ENCODE results near the gene SIAH2. TPM values are rescaled to one million over a fixed set of nuclear protein-coding genes. Genes with fewer than 3 reads are reported as not detected.

SIAH2 gene
- total RNA-seq, 1 donor from 2014 or later, result 18.2 TPM

GRCh38 chr3:150790629-150791028 is 27.7 kb upstream of the SIAH2 start:
- no peak for DNase-seq (ENCODE audit: extremely low spot score, unreplicated experiment)
- TF ChIP-seq CTCF (conservative IDR thresholded peaks at IDR 0.05), result no peak
- H3K4me3 Mint-ChIP-seq, result no peak overlapping the region
- peaks cover 5% of the 10 kb centered on the region for H3K4me1 Mint-ChIP-seq (ENCODE audit: unreplicated experiment)
- H3K9me3 Mint-ChIP-seq, result no peaks in the 10 kb centered on the region
- no peak overlapping the region for H3K27ac Mint-ChIP-seq
- H3K36me3 Mint-ChIP-seq, result no peaks in the 10 kb centered on the region
- peaks cover 26% of the 10 kb centered on the region for H3K27me3 Mint-ChIP-seq

GRCh38 chr3:150789451-150789850 is 26.5 kb upstream of the SIAH2 start:
- no peak for DNase-seq (ENCODE audit: extremely low spot score, unreplicated experiment)

GRCh38 chr3:150787741-150788370 is 24.9 kb upstream of the SIAH2 start:
- DNase-seq (ENCODE audit: extremely low spot score, unreplicated experiment), result peak; percentile 81
- Mint-ChIP-seq H3K9me3 (no peaks in the 10 kb centered on the region), H3K27me3 (peaks cover 26% of the 10 kb centered on the region), H3K4me1 (ENCODE audit: unreplicated experiment) (peaks cover 5% of the 10 kb centered on the region), H3K36me3 (no peaks in the 10 kb centered on the region), H3K27ac (no peak overlapping the region), H3K4me3 (no peak overlapping the region)
- peak; percentile 98 for TF ChIP-seq CTCF (conservative IDR thresholded peaks at IDR 0.05)

More at GRCh38 chr3:150789451-150789850, 26.5 kb upstream of the SIAH2 start:
- Mint-ChIP-seq H3K4me3 (no peak overlapping the region), H3K36me3 (no peaks in the 10 kb centered on the region), H3K9me3 (no peaks in the 10 kb centered on the region), H3K27ac (no peak overlapping the region), H3K4me1 (ENCODE audit: unreplicated experiment) (peaks cover 5% of the 10 kb centered on the region), H3K27me3 (peaks cover 26% of the 10 kb centered on the region)
- TF ChIP-seq CTCF (conservative IDR thresholded peaks at IDR 0.05), result no peak

- H3K27me3 Mint-ChIP-seq, result peaks cover 22% of the 10 kb centered on the region
- H3K9me3 Mint-ChIP-seq, result no peaks in the 10 kb centered on the region
- peaks cover 5% of the 10 kb centered on the region for H3K4me1 Mint-ChIP-seq (ENCODE audit: unreplicated experiment)
- TF ChIP-seq CTCF (conservative IDR thresholded peaks at IDR 0.05), result no peak
- no peak overlapping the region for H3K27ac Mint-ChIP-seq
- H3K4me3 Mint-ChIP-seq, result no peak overlapping the region
- no peaks in the 10 kb centered on the region for H3K36me3 Mint-ChIP-seq
- no peak for DNase-seq (ENCODE audit: extremely low spot score, unreplicated experiment)
Observed at GRCh38 chr3:150786791-150787190, 23.8 kb upstream of the SIAH2 start.

- no peaks in the 10 kb centered on the region for H3K9me3 Mint-ChIP-seq
- H3K36me3 Mint-ChIP-seq, result no peaks in the 10 kb centered on the region
- no peak overlapping the region for H3K4me3 Mint-ChIP-seq
- no peak overlapping the region for H3K27ac Mint-ChIP-seq
- peaks cover 5% of the 10 kb centered on the region for H3K4me1 Mint-ChIP-seq (ENCODE audit: unreplicated experiment)
- TF ChIP-seq CTCF (conservative IDR thresholded peaks at IDR 0.05), result no peak
- H3K27me3 Mint-ChIP-seq, result peaks cover 15% of the 10 kb centered on the region
- DNase-seq (ENCODE audit: extremely low spot score, unreplicated experiment), result no peak
Observed at GRCh38 chr3:150784747-150785125, 21.8 kb upstream of the SIAH2 start.
